ENCODE measurements around the gene LMO2.
"Not testable (repeated sequence)": the region's sequence is repeated elsewhere in the genome, so short reads cannot be mapped to it uniquely, and the experiment has no call there.

Gene LMO2

GRCh38 chr11:33827206-33827605 is 64.7 kb downstream of the LMO2 start:
- DNase-seq (ENCODE audit: low read depth, low spot score): no peak

DNA sequence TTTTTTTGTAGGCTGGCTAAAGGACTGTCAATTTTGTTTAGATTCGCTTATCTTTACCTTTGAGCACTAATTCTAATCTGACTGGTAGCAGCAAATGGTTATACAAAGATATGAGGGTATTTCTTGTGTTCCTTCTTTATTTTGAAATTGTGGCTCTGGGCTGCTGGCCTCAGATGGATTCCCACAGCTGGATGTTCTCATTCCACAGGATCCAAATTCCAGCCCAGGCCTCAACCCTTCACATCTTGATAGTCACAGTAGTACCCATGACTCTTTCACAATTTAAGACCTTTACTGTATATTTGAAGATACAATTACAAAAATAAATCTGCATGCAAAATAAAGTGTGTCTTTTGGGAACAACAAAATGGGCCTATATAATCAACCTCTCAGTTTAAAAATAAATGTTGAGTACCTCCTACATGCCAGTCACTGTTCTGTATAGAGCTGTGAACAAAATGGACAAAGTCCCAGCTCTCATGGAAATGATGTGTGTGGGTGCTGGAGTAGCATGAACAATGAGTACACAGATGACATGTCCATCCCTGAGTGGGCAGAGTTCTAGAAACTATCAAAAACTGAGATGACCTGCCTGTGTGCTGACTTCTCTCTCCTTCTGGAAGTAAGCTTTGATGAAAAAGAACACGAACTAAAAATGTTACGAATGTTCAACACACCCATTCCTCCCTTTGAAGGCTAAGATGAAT is 65.9 kb downstream of the LMO2 start:
- no peak for DNase-seq (ENCODE audit: low read depth, low spot score)

DNA sequence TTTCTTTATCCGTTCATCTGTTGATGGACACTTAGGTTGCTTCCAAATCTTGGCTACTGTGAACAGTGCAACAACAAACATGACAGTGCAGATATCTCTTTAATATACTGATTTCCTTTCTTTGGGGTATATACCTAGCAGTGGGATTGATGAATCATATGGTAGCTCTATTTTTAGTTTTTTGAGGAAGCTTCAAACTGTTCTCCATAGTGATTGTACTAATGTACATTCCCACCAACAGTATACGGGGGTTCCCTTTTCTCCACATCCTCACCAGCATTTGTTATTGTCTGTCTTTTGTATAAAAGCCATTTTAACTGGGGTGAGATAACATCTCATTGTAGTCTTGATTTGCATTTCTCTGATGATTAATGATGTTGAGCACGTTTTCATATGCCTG is 68.9 kb downstream of the LMO2 start:
- not testable (repeated sequence) for DNase-seq (ENCODE audit: low read depth, low spot score)

DNA sequence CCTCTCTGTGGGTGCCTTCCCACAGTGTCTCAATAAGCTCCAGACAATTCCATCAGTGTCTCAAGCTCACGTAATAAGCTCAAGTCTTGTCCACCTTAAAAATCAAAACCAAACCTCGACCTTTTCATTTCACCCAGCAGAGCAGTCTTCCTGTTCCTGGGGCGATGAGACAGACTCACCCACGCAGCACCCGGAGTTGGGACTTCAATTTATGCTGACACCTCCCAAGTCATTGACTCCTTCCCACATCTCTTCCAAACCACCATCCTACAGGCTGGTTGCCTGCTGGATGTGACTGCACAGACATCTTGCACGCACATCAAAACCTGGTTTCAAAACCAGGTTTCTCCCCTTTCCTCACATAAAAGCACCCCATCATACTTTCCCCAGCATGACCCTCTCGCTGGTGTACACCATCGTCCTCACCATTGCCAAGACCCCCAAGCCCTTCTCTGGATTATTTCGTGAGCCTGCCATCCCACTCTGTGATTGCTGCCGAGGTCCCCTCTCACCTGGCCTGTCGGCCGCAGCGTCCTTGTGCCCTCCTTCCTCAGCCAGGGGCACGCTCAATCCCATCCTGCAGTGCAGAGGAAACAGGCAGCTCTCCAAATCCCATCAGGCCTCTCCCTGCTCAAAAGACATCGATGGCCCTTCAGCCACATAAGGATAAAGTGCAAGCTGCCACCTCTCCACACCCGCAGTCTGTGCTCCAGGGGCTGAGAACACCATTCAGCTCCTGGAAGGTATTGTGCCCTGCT is 72.4 kb downstream of the LMO2 start:
- no peak for DNase-seq (ENCODE audit: low read depth, low spot score)

Measured in iPS DF 19.7 (cell line).